OCI-LY1 (cell line): Measurements from ENCODE around the gene CAMK1G.

Experiments
- CTCF ChIP-seq: fragments of 200-600 bp; sonication (generic), shearing (Covaris generic); IDR thresholded peaks from 2 replicates; pipeline ENCODE4 v1.5.1; 2017; ENCODE audit warnings: mild to moderate bottlenecking, antibody characterized with exemption, low read length, moderate library complexity, mixed read lengths
- EZH2 ChIP-seq: fragments of 200-600 bp; sonication (generic), shearing (Covaris generic); IDR thresholded peaks from 2 replicates; pipeline ENCODE4 v1.8.0; 2017; ENCODE audit warnings: borderline replicate concordance, mixed run types, mild to moderate bottlenecking, antibody characterized with exemption, low read length, moderate library complexity, mixed read lengths

DNA sequence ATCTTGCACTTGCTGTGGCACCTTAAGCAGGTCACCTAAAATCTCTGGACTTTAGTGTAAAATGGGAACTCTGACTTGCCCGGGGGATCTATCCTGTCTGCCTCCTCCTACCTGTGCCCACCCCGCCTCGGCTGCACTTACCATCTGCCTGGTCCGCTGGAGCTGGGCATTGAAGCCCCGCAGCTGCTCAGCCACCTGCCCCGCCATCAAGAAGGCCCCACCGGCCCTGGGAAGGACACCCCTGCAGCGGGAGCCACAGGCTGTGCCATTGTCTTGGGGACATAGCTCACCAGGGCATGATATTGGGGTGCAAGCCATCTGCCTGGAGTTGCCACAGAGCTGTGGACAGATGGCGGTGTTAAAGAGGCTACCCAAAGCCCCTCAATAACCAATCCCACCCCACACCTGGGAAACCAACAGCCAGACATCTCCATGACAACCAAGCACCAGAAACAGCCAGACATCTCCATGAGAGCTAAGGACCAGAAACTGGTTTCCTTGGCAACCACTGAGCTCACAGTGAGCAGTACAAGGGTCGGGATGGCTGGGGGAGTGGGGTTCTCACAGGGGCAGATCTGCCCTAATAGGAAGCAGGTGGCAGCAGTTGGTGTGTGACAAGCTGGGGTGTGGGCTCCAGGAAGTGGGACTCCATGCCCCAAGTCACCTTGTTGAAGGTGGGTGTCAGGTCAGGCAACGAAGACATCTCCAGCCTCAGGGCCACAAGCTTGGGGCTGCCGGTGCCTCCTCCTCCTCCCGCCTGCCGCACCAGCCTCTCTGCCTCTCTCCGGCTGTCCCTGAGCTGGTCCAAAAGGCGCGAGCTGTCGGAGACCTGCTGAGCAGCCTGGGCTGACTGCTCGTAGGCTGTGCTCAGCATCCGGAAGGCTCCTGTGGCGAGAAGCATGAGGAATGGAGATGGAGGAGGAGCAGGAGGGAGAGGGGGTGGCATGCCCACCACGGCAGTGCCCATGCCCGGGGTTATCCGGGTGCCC, 39.6 kb downstream of the CAMK1G start:
- no peak for TF ChIP-seq CTCF
- no peak for TF ChIP-seq EZH2
